T-helper 17 cell (primary cell): Measurements from ENCODE around the gene MACC1. TPM values are rescaled to one million over a fixed set of nuclear protein-coding genes. Genes with fewer than 3 reads are reported as not detected.
"Not testable (repeated sequence)": the region's sequence is repeated elsewhere in the genome, so short reads cannot be mapped to it uniquely, and the experiment has no call there.

Experiments
- ATAC-seq: fragments of 150-1000 bp; cut with Tn5 transposase; 2 replicates; pipeline ENCODE4 v1.10.0; 2021; ENCODE audit warnings: mild to moderate bottlenecking, moderate library complexity
- DNase-seq, 3 donors: peaks; one replicate each; pipeline versions ENCODE4 v3.0.0 to v3.0.0-alpha.2; 2020 to 2021
- H3K9me3 ChIP-seq: one replicate; pipeline ENCODE4 v1.7.0; 2013; ENCODE audit warnings: low read length, mild to moderate bottlenecking; ENCODE audit not compliant: control insufficient read depth, poor library complexity, severe bottlenecking
- H3K27ac Mint-ChIP-seq: one replicate; pipeline ENCODE4 v1.8.0; 2022; ENCODE audit warnings: mild to moderate bottlenecking, moderate library complexity, mixed read lengths
- H3K27me3 Mint-ChIP-seq: one replicate; pipeline ENCODE4 v1.8.0; 2022; ENCODE audit warnings: mixed read lengths
- H3K36me3 Mint-ChIP-seq: one replicate; pipeline ENCODE4 v1.8.0; 2022; ENCODE audit warnings: low read depth, mixed read lengths
- H3K4me1 Mint-ChIP-seq: one replicate; pipeline ENCODE4 v1.8.0; 2022; ENCODE audit warnings: mild to moderate bottlenecking, mixed read lengths
- H3K4me3 Mint-ChIP-seq: one replicate; pipeline ENCODE4 v1.8.0; 2022; ENCODE audit warnings: mild to moderate bottlenecking, moderate library complexity, mixed read lengths
- total RNA-seq, 4 donors: library from RNA in 2 of 4; stranded (reverse) in 2 of 4; gene quantifications; one replicate each; pipeline ENCODE4 v1.2.3 and lab custom pipeline; 2022 to 2026

Gene MACC1
- total RNA-seq, 2 donors from 2014 or later, result 0.42 to 0.65 TPM

DNA sequence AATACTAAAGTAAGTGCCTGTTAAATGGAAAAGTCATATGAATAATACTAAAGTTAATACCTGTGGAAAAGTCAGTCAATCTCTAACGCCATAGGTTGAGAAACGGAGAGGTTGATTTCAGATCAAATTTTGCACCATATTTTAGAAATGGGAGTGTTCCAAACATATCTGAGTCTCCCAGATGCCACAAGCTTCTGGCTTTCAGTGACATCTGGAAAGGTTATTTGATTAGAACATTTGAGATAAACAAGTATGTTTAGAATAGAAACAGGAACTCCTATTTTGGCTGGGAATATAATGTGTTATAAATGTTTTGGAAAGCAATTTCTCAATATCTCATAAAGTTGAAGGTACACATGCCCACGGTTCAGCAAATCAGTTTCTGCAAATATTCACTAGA is 5.8 kb downstream of the MACC1 start:
- Mint-ChIP-seq H3K4me3 (no peak overlapping the region), H3K36me3 (no peaks in the 10 kb centered on the region), H3K27ac (no peak overlapping the region), H3K27me3 (no peaks in the 10 kb centered on the region), H3K4me1 (no peaks in the 10 kb centered on the region)
- DNase-seq, result no peak
- no peaks in the 10 kb centered on the region for H3K9me3 ChIP-seq
- ATAC-seq, result no peak

DNA sequence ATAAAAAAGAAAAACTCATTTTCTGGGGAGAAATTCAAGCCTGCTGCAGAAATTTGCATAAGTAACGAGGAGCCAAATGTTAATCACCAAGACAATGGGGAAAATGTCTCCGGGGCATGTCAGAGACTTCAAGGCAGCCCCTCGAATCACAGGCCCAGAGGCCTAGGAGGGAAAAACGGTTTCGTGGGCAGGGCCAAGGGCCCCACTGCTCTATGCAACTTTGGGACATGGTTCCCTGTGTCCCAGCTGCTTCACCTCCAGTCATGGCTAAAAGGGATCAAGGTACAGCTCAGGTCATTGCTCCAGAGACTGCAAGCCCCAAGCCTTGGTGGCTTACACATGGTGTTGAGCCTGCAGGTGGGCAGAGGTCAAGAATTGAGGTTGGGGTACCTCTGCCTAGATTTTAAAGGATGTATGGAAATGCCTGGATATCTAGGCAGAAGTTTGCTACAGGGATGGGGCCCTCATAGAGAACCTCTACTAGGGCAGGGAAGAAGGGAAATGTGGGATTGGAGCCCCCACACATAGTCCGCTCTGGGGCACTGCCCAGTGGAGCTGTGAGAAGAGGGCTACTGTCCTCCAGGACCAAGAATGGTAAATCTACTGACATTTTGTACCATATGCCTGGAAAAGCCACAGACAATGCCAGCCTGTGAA is 8.4 kb downstream of the MACC1 start:
- no peaks in the 10 kb centered on the region for H3K4me1 Mint-ChIP-seq
- ATAC-seq, result no peak
- no peaks in the 10 kb centered on the region for H3K36me3 Mint-ChIP-seq
- no peak for DNase-seq
- no peak overlapping the region for H3K4me3 Mint-ChIP-seq
- H3K27ac Mint-ChIP-seq, result no peak overlapping the region
- H3K27me3 Mint-ChIP-seq, result no peaks in the 10 kb centered on the region
- H3K9me3 ChIP-seq, result no peaks in the 10 kb centered on the region

DNA sequence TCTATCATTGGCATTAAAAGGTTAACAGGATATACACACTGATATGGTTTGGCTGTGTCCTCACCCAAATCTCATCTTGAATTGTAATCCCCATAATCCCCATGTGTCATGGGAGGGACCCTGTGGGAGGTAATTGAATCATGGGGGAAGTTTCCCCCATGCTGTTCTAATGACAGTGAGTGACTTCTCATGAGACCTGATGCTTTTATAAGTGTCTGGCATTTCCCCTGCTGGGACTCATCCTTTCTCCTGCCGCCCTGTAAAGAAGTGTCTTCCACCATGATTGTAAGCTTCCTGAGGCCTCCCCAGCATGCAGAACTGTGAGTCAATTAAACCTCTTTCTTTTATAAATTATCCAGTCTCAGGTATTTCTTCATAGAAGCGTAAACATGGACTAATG is 9.4 kb downstream of the MACC1 start:
- DNase-seq, H3K27ac Mint-ChIP-seq, ATAC-seq, H3K27me3 Mint-ChIP-seq, H3K9me3 ChIP-seq, H3K36me3 Mint-ChIP-seq, H3K4me1 Mint-ChIP-seq, H3K4me3 Mint-ChIP-seq: not testable (repeated sequence)

DNA sequence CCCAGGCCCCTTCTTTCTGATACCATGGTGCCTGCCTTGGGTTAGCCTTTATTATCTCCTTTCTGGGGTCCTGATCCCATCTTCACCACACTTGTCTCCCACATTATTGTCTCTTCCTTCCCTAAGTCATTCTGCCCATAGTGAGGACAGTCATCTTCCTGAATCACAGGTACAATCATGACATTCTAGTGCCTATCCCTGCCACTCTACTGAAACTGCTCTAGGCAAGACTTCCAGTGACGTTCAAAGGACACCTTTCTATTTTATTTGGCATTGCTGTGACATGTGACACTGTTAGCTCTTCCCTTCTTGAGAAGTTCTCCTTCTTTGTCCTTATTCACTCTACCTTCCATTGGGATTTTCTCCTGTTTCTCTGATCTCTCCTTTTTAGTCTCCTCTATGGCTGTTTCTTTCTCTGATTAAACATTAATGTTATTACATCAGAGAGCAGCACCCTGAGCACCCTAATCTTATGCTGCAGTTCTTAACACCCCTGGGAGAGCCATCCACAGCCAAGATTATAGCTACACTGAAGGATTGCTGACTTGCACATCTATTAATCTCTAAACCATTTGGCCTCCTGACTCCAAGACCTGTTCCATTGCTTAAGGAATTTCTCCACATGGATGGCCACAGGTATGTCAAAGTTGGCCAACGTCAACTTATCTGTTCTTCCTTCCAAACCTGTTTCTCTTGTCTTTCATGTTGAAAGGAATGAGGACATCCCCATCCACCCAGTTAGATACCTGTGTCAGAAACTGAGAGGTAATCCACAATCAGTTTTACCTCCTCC is 10.9 kb downstream of the MACC1 start:
- H3K9me3 ChIP-seq, result no peaks in the 10 kb centered on the region
- DNase-seq (no peak), ATAC-seq (no peak)
- H3K4me3 Mint-ChIP-seq, result no peak overlapping the region
- H3K36me3 Mint-ChIP-seq, result no peaks in the 10 kb centered on the region
- no peaks in the 10 kb centered on the region for H3K4me1 Mint-ChIP-seq
- no peak overlapping the region for H3K27ac Mint-ChIP-seq
- H3K27me3 Mint-ChIP-seq, result no peaks in the 10 kb centered on the region

DNA sequence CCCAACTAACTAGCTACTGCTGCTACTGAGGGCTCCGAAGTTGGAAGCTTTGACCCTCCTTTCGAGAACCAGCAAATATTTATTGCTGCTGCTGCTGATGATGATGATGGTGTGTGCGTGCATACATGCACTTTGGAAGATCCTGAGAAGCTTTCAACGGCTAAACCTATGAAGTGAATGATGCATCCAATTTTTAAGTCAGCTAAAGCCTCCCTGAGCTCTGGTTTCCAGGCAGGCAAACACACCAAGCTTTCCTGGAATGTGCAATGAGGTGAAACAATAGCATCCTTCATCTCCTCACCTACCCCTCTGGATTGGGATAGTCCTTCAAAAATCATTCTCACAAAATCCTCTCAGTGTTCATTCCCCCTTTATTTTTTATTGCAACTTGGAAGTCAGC is 13.9 kb downstream of the MACC1 start:
- no peak for ATAC-seq
- no peak overlapping the region for H3K27ac Mint-ChIP-seq
- no peak for DNase-seq
- H3K9me3 ChIP-seq, result no peaks in the 10 kb centered on the region
- no peaks in the 10 kb centered on the region for H3K4me1 Mint-ChIP-seq
- no peak overlapping the region for H3K4me3 Mint-ChIP-seq
- H3K36me3 Mint-ChIP-seq, result no peaks in the 10 kb centered on the region
- H3K27me3 Mint-ChIP-seq, result no peaks in the 10 kb centered on the region

DNA sequence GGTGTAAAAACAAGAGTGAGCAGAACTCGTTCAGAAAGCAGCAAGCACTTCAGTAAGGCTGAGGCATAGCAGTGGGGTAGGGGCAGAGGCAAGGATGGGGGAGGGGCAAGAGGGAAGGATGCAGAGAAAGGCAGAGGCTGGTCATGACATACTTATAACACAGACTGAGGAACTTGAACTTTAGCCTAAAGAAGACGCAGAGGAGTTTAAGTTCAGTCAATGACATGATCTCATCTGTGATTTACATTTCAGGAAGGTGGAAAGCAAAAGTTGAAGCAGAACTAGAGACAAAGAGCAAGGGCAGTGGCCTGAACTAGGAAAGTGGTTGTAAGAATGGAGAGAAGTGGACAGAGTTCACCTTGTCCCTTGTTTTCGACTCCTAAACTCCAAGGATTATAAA is 15.8 kb downstream of the MACC1 start:
- DNase-seq, result no peak
- H3K36me3 Mint-ChIP-seq, result no peaks in the 10 kb centered on the region
- H3K4me1 Mint-ChIP-seq, result no peaks in the 10 kb centered on the region
- H3K27me3 Mint-ChIP-seq, result no peaks in the 10 kb centered on the region
- H3K4me3 Mint-ChIP-seq, result no peak overlapping the region
- ATAC-seq, result peak; percentile 46
- no peaks in the 10 kb centered on the region for H3K9me3 ChIP-seq
- H3K27ac Mint-ChIP-seq, result no peak overlapping the region

DNA sequence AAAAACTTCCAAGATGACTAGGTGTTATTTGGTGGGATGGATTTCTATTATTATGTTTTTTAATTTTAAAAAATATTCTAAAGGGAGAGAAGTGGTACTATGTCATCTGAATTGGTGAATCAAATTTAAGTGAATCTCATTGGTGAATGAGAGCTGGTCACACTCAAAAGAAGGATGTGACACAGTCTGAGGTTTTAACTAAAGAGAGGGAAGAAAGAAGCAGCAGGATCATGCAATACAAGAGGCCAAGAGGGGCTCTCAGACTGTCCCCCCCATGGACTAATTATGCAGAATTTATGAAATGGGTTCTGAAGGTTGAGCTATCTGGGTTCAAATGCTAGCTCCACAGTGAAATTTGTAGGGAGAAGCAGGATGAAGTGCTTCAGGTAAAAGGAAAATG is 16.2 kb downstream of the MACC1 start:
- H3K27me3 Mint-ChIP-seq, result no peaks in the 10 kb centered on the region
- H3K4me1 Mint-ChIP-seq, result no peaks in the 10 kb centered on the region
- H3K4me3 Mint-ChIP-seq, result no peak overlapping the region
- H3K36me3 Mint-ChIP-seq, result no peaks in the 10 kb centered on the region
- no peak for DNase-seq
- no peak overlapping the region for H3K27ac Mint-ChIP-seq
- H3K9me3 ChIP-seq, result no peaks in the 10 kb centered on the region
- ATAC-seq, result no peak

DNA sequence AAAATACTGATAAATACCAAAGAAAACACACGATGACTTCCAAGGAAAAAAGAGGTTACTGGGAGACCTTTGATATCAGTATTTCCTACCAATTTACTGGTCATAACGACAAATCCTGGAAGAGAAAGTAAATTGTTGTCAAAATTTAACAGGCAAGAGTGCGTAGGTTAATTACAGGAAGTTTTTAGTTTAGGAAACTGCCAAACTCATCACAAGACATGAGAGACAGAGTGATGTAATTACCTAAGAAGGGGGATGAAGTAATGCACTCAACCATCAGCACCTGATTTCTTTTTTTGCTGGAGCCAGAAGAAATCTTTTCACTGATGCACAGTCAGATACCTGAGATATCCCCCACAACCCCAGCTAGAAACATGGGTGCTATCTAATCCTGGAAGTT is 16.8 kb downstream of the MACC1 start:
- DNase-seq (no peak), ATAC-seq (peak; percentile 53)
- no peaks in the 10 kb centered on the region for H3K4me1 Mint-ChIP-seq
- no peak overlapping the region for H3K4me3 Mint-ChIP-seq
- no peak overlapping the region for H3K27ac Mint-ChIP-seq
- H3K36me3 Mint-ChIP-seq, result no peaks in the 10 kb centered on the region
- no peaks in the 10 kb centered on the region for H3K27me3 Mint-ChIP-seq
- H3K9me3 ChIP-seq, result no peaks in the 10 kb centered on the region

DNA sequence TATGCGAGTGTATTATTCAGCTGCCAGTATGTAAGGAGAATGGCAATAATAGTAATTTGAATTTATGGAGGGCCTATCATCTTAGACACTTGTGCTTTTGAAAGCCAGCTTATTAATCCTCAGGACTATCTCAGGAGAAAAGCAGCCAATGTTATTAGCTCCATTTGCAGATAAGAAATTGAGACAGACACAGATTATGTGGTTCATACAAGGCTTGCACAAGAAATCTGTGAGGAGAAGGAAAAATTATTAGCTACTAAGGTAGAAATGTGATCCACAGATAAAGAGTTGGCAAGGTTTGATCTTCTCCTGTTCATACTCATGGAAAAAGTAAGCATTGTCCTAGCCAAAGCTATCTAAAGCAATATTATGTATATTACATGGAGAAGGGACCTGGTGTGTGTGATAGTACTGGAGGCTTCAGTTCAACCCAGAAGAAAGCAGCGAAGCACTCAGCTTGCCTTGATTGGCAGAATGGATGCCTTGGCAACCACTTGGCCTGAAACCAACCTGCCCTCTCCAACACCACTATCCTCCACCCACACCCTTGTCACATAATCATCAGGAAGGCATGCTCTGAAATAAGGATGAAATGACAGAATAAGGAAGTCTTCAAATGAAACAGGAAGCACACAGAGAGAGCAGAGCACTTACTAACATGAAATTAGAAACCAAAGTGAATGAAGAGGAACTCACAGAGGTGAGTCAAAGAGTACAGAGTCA is 18.0 kb downstream of the MACC1 start:
- no peak overlapping the region for H3K27ac Mint-ChIP-seq
- no peak overlapping the region for H3K4me3 Mint-ChIP-seq
- ATAC-seq (peak; percentile 77), DNase-seq (no peak)
- H3K27me3 Mint-ChIP-seq, result no peaks in the 10 kb centered on the region
- H3K4me1 Mint-ChIP-seq, result no peaks in the 10 kb centered on the region
- H3K36me3 Mint-ChIP-seq, result no peaks in the 10 kb centered on the region
- no peaks in the 10 kb centered on the region for H3K9me3 ChIP-seq

DNA sequence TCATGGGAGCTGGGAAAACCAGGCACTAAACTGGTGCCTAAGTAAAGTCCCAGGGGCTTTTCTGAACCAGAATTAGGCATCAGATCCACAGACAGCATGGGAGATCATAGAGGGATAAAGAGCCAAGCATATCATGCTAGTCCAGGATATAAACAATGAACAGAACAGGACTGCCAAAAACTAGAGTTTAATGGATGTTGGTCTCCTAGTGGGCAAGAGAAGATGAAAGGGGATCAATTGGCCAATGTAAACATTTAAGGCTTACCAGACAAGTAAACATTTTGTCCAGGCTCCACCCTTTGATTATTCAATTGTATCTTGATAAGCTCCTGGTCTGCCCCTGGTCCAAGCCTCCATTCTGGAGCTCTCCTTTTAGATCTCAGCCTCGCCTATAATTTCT is 18.9 kb downstream of the MACC1 start:
- H3K4me3 Mint-ChIP-seq, result no peak overlapping the region
- no peak overlapping the region for H3K27ac Mint-ChIP-seq

DNA sequence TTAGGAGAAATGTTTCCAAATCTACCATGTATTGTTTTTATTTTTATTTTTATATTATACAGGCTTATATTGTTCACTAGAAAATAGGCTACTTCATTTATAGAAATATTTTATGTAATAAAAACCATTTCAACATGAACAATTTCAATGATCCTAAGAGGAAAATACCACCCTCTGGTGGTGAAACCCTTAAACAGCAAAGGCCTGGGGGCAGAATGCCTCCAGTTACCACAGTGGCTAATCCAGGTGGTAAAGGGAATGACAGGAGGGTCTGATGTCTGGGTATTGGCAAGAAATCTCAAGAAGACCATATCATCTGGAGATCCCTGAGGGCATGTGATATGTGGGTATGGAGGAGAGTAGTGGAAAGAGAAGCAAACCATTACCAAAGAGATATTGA is 19.3 kb downstream of the MACC1 start:
- no peaks in the 10 kb centered on the region for H3K27me3 Mint-ChIP-seq
- H3K36me3 Mint-ChIP-seq, result no peaks in the 10 kb centered on the region
- no peak for ATAC-seq
- H3K27ac Mint-ChIP-seq, result no peak overlapping the region
- H3K4me1 Mint-ChIP-seq, result no peaks in the 10 kb centered on the region
- H3K4me3 Mint-ChIP-seq, result no peak overlapping the region
- DNase-seq, result no peak
- no peaks in the 10 kb centered on the region for H3K9me3 ChIP-seq

More for the DNA sequence above, 18.9 kb downstream of the MACC1 start:
- ATAC-seq (no peak), DNase-seq (no peak)
- Mint-ChIP-seq H3K4me1 (no peaks in the 10 kb centered on the region), H3K36me3 (no peaks in the 10 kb centered on the region), H3K27me3 (no peaks in the 10 kb centered on the region)
- no peaks in the 10 kb centered on the region for H3K9me3 ChIP-seq

DNA sequence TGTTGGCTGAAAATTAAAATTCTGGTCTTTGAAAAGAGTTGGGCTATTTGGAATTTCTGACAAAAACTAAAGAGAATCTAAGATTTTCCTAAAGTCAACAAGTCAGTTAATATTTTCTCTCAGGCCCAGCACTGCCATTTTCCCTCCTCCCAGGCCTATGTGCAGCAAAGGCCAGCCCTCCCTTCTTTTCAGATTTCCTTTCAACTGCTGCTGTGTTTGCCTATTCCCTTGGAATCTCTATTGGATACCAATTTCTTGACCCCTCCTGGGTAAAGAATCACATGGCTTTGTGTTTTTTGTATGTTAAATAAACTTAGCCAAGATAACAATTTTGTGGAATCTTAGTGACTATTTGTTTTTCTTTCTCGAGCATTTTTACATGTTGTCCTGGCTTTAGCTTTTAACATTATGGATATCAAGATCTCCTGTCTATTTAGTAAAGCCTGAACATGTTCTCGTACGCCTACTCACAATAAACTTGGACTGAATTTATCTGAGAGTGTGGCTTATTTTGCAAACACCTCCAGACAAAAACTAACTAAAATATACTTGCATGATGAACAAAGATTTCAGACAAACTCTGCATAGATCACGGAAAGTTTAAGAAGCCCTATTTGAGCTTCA is 19.9 kb downstream of the MACC1 start:
- H3K9me3 ChIP-seq, result no peaks in the 10 kb centered on the region
- ATAC-seq (no peak), DNase-seq (no peak)
- Mint-ChIP-seq H3K4me3 (no peak overlapping the region), H3K4me1 (no peaks in the 10 kb centered on the region), H3K27me3 (no peaks in the 10 kb centered on the region), H3K36me3 (no peaks in the 10 kb centered on the region), H3K27ac (no peak overlapping the region)

DNA sequence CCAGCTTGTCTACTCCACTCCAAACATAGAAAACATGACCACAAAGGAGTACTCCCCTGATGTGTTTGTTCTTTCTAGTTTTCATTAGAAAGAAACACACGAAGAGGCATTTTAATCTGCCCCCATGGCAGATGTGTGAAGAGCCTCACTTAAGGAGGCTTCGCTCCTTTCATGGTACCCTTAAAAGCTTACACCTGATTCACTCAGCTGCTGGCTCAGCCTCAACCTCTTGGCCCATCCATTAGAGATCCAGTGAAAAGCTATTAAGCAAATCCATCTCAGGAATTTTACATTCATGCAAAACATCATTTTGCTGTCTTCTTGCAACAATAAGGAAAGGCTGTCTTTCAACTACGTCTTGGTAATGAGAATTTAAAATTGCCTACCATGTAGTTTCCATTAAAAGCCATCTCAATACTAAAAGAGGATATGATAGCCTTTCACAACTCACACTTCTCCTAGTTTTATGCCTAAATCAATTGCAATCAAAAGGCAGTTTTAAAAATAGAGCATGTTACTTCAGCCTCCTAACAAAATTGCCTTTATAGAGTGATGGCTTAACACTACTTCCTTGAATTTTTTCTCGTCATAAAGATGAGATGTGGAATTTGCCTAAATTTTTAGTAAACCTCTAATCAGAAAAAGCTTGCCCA is 22.7 kb downstream of the MACC1 start:
- no peaks in the 10 kb centered on the region for H3K36me3 Mint-ChIP-seq
- DNase-seq, result no peak
- ATAC-seq, result no peak
- H3K9me3 ChIP-seq, result no peaks in the 10 kb centered on the region
- H3K27ac Mint-ChIP-seq, result no peak overlapping the region
- no peak overlapping the region for H3K4me3 Mint-ChIP-seq
- no peaks in the 10 kb centered on the region for H3K4me1 Mint-ChIP-seq
- H3K27me3 Mint-ChIP-seq, result no peaks in the 10 kb centered on the region
